Measurements from ENCODE around the gene COL7A1.
"Not testable (repeated sequence)": the region's sequence is repeated elsewhere in the genome, so short reads cannot be mapped to it uniquely, and the experiment has no call there.

Gene COL7A1

GRCh38 chr3:48543271-48543866 lies 51.8 kb downstream of the COL7A1 start:
- no peak for DNase-seq (ENCODE audit: low spot score)

- DNase-seq (ENCODE audit: low spot score), result no peak
Measured at GRCh38 chr3:48538451-48538850, 56.7 kb downstream of the COL7A1 start.

GRCh38 chr3:48536785-48537184 lies 58.3 kb downstream of the COL7A1 start:
- no peak for DNase-seq (ENCODE audit: low spot score)

DNA sequence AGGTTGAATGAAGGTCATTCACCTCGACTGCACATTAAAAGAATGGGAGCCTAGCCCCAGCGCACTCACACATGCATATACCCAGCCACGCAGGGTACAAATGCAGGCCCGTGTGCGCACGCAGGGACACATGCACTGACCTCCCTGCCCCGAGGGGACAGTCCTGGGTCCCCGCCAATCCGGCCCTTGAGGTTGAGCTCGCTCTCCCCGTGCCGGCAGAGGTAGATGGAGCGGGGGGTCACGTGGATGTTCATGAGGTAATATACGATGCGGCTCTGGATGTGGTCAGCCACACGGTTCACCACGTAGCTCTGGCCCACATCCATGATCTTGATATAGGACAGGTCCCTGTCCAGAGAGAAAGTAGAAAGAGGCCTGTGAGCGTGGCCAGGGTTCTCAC lies 59.0 kb downstream of the COL7A1 start:
- no peak for DNase-seq (ENCODE audit: low spot score)

GRCh38 chr3:48535578-48535977 lies 59.6 kb downstream of the COL7A1 start:
- no peak for DNase-seq (ENCODE audit: low spot score)

DNA sequence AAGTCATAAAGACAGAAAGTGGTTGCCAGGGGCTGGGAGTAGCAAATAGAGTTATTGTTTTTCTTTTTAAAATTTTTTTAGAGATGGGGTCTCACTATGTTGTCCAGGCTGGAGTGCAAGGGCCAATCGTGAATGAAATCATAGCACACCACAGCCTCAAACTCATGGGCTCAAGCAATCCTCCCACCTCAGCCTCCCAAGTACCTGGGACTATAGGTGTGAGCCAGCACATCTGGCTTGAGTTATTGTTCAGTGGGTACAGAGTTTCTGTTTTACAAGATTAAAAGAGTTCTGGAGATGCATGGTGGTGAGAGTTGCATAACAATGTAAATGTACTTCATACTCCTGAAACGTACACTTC lies 62.2 kb downstream of the COL7A1 start:
- DNase-seq (ENCODE audit: low spot score), result no peak

DNA sequence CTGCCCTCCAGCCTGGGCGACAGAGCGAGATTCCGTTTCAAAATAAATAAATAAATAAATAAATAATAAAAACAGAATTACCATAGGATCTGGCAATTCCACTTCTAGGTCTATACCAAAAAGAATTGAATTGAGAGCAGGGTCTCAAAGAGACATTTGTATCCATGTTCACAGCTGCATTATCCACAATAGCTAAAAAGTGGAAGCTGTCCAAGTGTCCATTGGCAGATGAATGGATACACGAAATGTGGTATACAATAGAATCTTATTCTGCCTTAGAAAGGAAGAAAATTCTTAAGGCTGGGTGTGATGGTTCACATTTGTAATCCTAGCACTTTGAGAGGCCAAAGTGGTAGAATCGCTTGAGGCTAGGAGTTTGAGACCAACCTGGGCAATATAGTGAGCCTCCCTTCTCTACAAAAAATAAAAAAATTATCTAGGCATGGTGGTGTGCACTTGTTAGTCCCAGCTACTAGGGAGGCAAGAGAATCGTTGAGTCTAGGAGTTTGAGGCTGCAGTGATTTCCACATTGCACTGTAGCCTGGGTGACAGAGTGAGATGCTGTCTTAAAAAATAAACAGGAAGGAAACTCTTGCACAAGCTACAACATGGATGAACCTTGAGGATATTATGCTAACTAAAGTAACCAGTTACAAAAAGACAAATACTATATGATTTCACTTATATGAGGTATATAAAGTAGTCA lies 62.7 kb downstream of the COL7A1 start:
- DNase-seq (ENCODE audit: low spot score), result no peak

DNA sequence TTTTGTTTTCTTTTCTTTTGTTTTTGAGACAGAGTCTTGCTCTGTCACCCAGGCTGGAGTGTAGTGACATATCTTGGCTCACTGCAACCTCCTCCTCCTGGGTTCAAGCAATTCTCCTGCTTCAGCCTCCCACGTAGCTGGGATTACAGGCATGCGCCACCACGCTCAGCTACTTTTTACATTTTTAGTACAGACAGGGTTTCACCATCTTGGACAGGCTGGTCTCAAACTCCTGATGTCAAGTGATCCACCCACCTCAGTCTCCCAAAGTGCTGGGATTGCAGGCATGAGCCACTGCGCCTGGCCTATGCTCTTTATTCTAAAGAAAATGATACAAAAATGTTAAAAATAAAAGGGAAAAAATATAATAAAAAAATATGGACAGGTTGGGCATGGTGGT lies 64.4 kb downstream of the COL7A1 start:
- DNase-seq (ENCODE audit: low spot score), result not testable (repeated sequence)

DNA sequence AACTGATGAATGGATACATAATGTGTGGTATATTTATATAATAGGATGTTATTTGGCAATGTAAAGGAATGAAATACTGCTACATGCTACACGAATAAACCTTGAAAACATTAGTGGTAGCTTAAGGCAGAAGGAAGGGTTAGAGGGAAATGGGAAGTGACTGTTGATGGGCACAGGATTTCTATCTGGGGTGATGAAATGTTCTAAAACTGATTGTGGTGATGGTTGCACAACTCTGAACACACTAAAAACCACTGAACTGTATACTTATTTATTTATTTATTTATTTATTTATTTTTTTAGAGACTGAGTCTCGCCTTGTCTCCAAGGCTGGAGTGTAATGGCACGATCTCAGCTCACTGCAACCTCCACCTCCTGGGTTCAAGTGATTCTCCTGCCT lies 66.4 kb downstream of the COL7A1 start:
- DNase-seq (ENCODE audit: low spot score), result no peak

DNA sequence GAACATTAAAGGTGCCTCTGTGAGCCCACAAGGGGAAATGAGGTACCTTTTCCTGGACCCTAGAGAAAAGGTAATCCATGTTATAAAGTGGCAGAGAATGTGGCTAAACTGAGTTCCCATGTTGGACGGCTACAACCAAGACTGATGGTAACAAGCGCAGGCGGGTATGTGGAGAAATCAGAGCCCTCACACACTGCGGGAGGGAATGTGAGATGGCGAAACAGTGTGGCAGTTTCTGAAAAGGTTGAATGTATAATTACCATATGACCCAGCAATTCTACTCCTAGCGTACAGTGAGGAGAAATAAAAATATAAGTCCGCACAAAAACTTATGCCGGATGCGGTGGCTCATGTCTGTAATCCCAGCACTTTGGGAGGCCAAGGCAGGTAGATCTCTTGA lies 67.1 kb downstream of the COL7A1 start:
- no peak for DNase-seq (ENCODE audit: low spot score)

GRCh38 chr3:48524970-48525369 lies 70.2 kb downstream of the COL7A1 start:
- DNase-seq (ENCODE audit: low spot score), result no peak

- DNase-seq (ENCODE audit: low spot score), result no peak
Measured at GRCh38 chr3:48521635-48522034, 73.5 kb downstream of the COL7A1 start.

GRCh38 chr3:48519277-48519643 lies 75.9 kb downstream of the COL7A1 start:
- DNase-seq (ENCODE audit: low spot score), result no peak

GRCh38 chr3:48518638-48519276 lies 76.4 kb downstream of the COL7A1 start:
- DNase-seq (ENCODE audit: low spot score), result no peak

GRCh38 chr3:48518069-48518468 lies 77.1 kb downstream of the COL7A1 start:
- no peak for DNase-seq (ENCODE audit: low spot score)

DNA sequence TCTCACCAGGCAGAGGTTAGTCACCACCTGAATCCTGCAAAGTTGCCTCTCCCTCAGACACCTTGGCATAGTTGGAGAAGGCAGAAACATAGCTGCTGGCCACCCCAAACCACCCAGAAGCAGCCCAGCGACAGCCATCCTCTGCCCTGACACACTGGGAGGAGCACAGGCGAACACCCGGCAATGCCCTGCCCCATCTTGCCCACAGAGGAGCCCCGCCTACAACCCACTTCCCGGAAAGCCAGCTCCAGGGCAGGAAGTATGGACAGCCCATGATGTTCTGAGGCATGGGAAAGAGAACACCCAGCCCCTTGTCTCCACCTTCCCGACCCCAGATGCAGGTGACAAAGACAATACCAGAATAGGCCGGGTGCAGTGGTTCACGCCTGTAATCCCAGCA lies 78.6 kb downstream of the COL7A1 start:
- peak; percentile 21 for DNase-seq (ENCODE audit: low spot score)

GRCh38 chr3:48514431-48515227 lies 80.5 kb downstream of the COL7A1 start:
- DNase-seq (ENCODE audit: low spot score), result peak; percentile 50
